Dendritic cell treated with granulocyte-macrophage colony-stimulating factor and Interleukin-4, amounts not matched to agents 40 ng/mL and 50 ng/mL, for 4 days (primary cell): ENCODE measurements around the gene NTN5.

Source experiments
- H3K27ac Mint-ChIP-seq: one replicate; pipeline ENCODE4 v1.8.0; 2022; ENCODE audit warnings: mild to moderate bottlenecking, mixed read lengths
- H3K27me3 Mint-ChIP-seq: one replicate; pipeline ENCODE4 v1.8.0; 2022; ENCODE audit warnings: mild to moderate bottlenecking, mixed read lengths
- H3K36me3 Mint-ChIP-seq: one replicate; pipeline ENCODE4 v1.8.0; 2022; ENCODE audit warnings: low read depth, mixed read lengths
- H3K4me1 Mint-ChIP-seq: one replicate; pipeline ENCODE4 v1.8.0; 2022; ENCODE audit warnings: low read depth, mixed read lengths
- H3K4me3 Mint-ChIP-seq: one replicate; pipeline ENCODE4 v1.8.0; 2022; ENCODE audit warnings: mild to moderate bottlenecking, moderate library complexity, mixed read lengths
- H3K9me3 Mint-ChIP-seq: one replicate; pipeline ENCODE4 v1.8.0; 2022; ENCODE audit warnings: mixed read lengths
- intact Hi-C: fragments of 100-400 bp; cut with micrococcal nuclease; formaldehyde crosslinking; loops from one replicate; pipeline ENCODE4 v1.15.0; 2022

Gene NTN5

DNA sequence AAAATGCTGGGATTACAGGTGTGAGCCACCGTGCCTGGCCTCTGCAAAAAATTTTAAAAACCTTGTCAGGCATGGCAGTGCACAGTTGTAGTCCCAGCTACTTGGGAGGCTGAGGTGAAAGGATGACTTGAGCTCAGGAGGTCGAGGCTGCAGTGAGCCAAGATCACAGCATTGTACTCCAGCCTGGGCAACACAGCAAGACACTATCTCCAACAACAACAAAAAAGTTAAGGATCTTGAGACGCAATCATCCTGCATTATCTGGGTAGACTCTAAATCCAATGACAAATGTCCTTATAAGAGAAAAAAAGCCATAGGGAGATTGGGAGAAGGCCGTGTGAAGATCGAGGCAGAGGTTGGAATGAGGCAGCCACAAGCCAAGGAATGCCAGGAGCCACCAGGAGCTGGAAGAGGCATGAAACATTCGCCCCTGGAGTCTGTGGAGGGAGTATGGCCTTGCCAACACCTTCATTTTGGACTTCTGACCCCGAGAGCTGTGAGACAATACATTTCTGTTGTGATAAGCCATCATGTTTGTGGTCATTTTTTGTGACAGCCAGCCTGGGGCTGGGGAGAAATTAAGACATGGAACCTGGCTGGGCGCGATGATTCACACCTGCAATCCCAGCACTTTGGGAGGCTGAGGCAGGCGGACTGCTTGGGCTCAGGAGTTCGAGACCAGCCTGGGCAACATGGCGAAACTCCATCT, 21.7 kb downstream of the NTN5 start:
- Mint-ChIP-seq H3K27ac (peak overlapping the region; percentile 25), H3K4me3 (no peak overlapping the region), H3K36me3 (no peaks in the 10 kb centered on the region), H3K9me3 (no peaks in the 10 kb centered on the region), H3K4me1 (peaks cover 56% of the 10 kb centered on the region), H3K27me3 (peaks cover 5% of the 10 kb centered on the region)
- intact Hi-C loops = no loop called here

DNA sequence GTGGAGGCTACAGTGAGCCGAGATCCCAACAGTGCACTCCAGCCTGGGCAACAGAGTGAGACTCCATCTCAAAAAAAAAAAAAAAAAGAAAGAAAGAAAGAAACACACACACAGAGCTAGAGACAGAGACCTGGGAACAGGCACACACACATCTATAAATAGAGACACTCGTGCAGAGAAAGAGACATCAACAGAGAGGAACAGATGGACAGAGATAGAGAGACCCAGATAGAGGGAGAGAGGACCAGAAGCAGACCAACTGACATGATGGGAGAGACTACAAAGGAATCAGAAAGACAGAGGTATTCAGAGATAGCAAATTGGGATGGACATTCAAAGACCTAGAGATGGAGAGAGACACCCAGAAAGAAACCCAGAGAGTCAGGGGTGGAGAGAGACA, 24.7 kb downstream of the NTN5 start:
- Mint-ChIP-seq H3K9me3 (no peaks in the 10 kb centered on the region), H3K4me1 (peaks cover 64% of the 10 kb centered on the region), H3K27ac (peak overlapping the region; percentile 73), H3K27me3 (no peaks in the 10 kb centered on the region), H3K36me3 (no peaks in the 10 kb centered on the region), H3K4me3 (no peak overlapping the region)
- intact Hi-C loops = loop anchor here (5.0 to 10.0 kb wide), 2 partner anchors 137 to 319 kb away; partner anchors contain the start of gene FTL

DNA sequence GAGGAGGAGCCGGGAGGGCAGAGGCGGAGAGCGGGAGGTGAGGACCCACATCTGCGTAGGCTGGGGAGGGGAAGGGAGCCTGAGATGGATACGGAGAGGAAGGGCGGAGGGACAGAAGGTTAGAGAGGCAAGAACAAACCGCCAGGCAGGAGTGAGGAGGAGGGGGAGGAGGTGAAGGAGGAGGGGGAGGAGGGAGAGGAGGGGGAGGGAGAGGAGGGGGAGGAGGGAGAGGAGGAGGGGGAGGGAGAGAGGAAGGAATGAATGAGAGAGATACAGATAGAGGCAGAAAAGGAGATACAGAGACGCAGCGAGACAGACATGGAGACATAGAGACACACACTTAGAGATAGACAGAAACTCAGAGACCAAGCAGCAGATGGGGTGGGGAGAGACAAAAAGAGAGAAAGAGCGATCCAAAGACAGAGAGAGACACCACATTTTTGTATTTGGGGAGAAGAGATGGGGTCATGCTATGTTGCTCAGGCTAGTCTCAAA, 26.0 kb downstream of the NTN5 start:
- Mint-ChIP-seq H3K27me3 (no peaks in the 10 kb centered on the region), H3K4me1 (peaks cover 52% of the 10 kb centered on the region), H3K9me3 (no peaks in the 10 kb centered on the region), H3K4me3 (peak overlapping the region; percentile 71), H3K36me3 (no peaks in the 10 kb centered on the region), H3K27ac (peak overlapping the region; percentile 73)
- intact Hi-C loops = loop anchor here (2.0 to 10.0 kb wide), 3 partner anchors 138 to 321 kb away; partner anchors contain the start of gene FTL

DNA sequence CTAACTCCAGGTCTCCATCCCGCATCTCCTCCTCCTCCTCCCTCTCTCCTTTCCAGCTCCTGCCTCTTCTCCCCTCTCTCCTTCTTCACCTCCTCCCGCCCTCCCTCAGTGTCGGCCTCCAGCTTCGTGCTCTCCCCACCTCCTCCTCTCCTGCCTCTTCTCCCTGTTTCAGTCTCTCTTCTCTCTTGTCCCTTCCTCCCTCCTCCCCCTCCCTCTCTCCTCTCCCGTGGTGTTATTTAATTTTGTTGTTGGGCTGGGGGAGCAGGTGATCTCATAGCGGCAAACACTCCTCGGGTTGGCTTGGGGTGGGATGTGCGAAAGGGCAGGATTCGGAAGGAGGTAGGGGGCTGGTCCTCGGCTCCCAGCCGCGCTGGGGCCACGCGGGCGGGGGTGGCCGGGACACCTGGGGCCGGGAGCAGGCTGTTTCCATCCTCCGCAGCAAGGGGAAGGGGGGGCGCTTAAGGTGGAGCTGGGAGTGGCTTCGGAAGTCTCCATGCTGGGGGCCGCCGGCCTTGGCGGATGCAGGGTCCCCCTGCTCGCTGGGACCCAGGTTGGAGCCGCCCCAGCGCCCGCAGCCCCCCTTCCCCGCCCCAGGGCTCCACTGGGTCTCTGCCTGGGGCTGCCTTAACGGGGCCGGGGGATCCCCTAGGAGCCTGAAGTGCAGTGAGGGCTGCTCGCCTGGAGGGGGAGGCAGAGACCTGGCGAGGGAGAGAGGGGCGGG, 26.7 kb downstream of the NTN5 start, which contains the start of gene CA11:
Gene CA11, minus strand, starts transcription at position 187 of the 721 bp plus-strand sequence. CDS start 555 bp downstream, outside the sequence.
- no peaks in the 10 kb centered on the region for H3K27me3 Mint-ChIP-seq
- H3K36me3 Mint-ChIP-seq = no peaks in the 10 kb centered on the region
- H3K27ac Mint-ChIP-seq = peak within 1 kb of the TSS; percentile 73
- no peaks in the 10 kb centered on the region for H3K9me3 Mint-ChIP-seq
- intact Hi-C loops = loop anchor here (2.0 to 10.0 kb wide), 3 partner anchors 139 to 321 kb away; partner anchors contain the start of gene FTL
- H3K4me3 Mint-ChIP-seq = peak within 1 kb of the TSS; percentile 71
- peaks cover 50% of the 10 kb centered on the region for H3K4me1 Mint-ChIP-seq

DNA sequence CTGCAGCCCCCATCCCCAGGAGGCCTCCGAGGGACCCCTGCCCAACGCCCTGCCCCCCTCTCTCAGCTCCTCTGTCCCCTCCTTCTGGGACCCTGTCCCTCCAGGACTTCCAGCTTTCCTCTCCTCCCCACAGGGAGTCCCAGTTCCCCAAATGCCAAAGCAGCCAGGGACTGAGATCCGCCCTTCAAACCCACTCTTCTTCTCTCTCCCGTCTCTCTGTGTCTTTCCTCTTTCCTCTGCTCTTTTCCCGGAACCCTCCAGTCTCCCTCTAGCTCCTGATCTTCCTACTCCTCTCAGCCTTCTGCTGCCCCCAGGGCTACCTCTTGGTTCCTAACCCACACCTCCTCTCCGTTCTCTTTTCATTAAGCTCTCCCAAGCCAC, 27.2 kb downstream of the NTN5 start:
- Mint-ChIP-seq H3K36me3 (no peaks in the 10 kb centered on the region), H3K4me3 (peak overlapping the region; percentile 71), H3K27me3 (no peaks in the 10 kb centered on the region), H3K4me1 (peaks cover 50% of the 10 kb centered on the region), H3K9me3 (no peaks in the 10 kb centered on the region), H3K27ac (peak overlapping the region; percentile 73)
- intact Hi-C loops = loop anchor here (5.0 to 10.0 kb wide), 2 partner anchors 139 to 322 kb away; partner anchors contain the start of gene FTL

DNA sequence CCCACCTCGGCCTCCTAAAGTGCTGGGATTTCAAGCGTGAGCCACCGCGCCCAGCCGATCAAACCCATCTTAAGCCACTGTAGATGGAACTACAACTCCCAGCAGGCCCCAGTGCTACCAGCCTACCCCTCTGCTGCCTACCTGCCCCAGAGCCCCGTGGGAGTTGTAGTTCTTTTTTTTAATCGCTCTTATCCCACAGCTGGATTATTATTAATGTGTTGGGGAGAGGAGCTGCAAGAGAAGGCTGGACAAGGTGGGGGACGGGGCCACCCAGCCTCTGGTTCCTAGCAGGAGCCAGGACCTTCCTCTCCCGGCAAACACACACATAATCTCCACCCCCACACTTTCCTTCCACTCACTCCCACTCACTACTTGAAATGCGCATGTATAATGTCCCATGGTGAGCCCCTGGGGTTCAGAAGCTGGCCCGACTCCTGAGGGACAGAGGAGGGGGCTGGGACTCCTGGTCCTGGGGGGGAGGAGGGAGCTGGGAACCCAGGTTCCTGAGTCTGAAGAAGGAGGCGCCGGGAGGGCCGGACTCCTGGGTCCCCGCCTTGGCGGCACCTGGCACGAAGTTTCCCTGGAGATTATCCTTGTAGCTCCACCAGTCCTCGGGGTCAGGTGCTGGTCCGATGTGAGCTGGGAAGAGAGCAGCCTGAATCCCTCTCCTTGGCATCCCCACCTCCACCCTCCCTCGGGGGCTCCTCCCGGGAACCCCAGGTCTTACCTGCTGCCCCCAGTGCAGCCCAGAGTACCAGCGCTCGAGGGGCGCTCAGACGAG, 27.8 kb downstream of the NTN5 start:
- Mint-ChIP-seq H3K4me3 (peak overlapping the region; percentile 71), H3K36me3 (peaks cover under 1% of the 10 kb centered on the region), H3K4me1 (peaks cover 53% of the 10 kb centered on the region), H3K27ac (peak overlapping the region; percentile 73), H3K9me3 (no peaks in the 10 kb centered on the region), H3K27me3 (no peaks in the 10 kb centered on the region)
- intact Hi-C loops = loop anchor here (5.0 to 10.0 kb wide), 2 partner anchors 140 to 322 kb away; partner anchors contain the start of gene FTL

DNA sequence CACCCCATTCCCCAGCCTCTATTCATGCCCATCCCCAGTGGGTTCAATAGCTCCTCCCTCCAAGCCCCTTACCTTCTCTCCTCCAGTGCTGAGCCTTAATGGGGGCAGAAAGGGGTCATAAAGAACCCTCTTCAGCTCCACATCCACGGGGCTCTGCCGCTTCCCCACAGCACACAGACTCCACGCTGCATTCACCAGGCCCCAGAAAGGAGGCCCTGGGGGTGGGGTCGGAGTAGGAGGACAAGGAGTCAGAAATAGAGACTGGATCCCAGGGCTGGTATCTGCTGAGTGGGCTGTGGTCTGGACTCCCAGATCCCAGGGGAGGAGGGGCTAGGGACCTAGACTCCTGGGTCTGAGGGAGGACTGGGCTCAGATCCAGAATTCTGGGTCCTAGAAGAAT, 28.5 kb downstream of the NTN5 start:
- no peaks in the 10 kb centered on the region for H3K27me3 Mint-ChIP-seq
- H3K4me1 Mint-ChIP-seq = peaks cover 55% of the 10 kb centered on the region
- H3K4me3 Mint-ChIP-seq = no peak overlapping the region
- no peak overlapping the region for H3K27ac Mint-ChIP-seq
- intact Hi-C loops = loop anchor here (10.0 kb wide), 1 partner anchor 140 kb away; no protein-coding TSS in a partner anchor
- peaks cover 6% of the 10 kb centered on the region for H3K36me3 Mint-ChIP-seq
- no peaks in the 10 kb centered on the region for H3K9me3 Mint-ChIP-seq

DNA sequence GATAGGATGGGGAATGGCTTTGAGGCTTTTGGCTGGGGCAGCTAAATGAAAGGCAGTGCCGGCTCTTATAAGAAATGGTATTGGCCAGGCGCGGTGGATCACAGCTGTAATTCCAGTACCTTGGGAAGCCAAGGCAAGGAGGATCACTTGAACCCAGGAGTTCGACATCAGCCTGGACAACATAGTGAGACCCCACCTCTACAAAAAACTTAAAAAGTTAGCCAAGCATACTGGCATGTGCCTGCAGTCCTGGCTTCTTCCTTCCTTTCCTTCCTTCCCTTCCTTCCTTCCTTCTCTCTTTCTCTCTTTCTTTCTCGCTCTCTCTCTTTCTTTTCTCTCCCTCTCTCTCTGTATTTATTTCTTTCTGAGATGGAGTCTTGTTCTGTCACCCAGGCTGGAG, 30.0 kb downstream of the NTN5 start:
- no peaks in the 10 kb centered on the region for H3K27me3 Mint-ChIP-seq
- H3K36me3 Mint-ChIP-seq = peaks cover 20% of the 10 kb centered on the region
- no peaks in the 10 kb centered on the region for H3K9me3 Mint-ChIP-seq
- intact Hi-C loops = loop anchor here (10.0 kb wide), 1 partner anchor 142 kb away; no protein-coding TSS in a partner anchor
- no peak overlapping the region for H3K4me3 Mint-ChIP-seq
- no peak overlapping the region for H3K27ac Mint-ChIP-seq
- peaks cover 59% of the 10 kb centered on the region for H3K4me1 Mint-ChIP-seq

DNA sequence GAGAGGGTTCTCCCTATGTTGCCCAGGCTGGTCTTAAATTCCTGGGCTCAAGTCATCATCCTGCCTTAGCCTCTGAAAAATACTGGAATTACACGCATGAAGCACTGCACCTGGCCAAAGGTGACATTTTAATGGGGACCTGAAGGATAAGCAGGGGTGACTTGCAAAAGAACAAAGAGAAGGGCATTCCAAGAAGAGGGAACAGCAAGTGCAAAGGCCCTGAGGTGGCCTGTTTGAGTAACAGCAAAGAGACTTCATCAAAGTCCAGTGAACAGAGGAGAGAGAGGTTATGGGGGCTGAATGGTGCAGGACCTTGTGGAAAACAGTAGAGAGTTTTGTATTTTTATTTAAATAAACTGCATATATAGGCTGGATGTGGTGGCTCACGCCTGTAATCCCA, 31.0 kb downstream of the NTN5 start:
- no peak overlapping the region for H3K27ac Mint-ChIP-seq
- H3K9me3 Mint-ChIP-seq = no peaks in the 10 kb centered on the region
- peaks cover 27% of the 10 kb centered on the region for H3K36me3 Mint-ChIP-seq
- H3K4me1 Mint-ChIP-seq = peaks cover 56% of the 10 kb centered on the region
- intact Hi-C loops = loop anchor here (10.0 kb wide), 1 partner anchor 143 kb away; no protein-coding TSS in a partner anchor
- no peaks in the 10 kb centered on the region for H3K27me3 Mint-ChIP-seq
- H3K4me3 Mint-ChIP-seq = no peak overlapping the region

DNA sequence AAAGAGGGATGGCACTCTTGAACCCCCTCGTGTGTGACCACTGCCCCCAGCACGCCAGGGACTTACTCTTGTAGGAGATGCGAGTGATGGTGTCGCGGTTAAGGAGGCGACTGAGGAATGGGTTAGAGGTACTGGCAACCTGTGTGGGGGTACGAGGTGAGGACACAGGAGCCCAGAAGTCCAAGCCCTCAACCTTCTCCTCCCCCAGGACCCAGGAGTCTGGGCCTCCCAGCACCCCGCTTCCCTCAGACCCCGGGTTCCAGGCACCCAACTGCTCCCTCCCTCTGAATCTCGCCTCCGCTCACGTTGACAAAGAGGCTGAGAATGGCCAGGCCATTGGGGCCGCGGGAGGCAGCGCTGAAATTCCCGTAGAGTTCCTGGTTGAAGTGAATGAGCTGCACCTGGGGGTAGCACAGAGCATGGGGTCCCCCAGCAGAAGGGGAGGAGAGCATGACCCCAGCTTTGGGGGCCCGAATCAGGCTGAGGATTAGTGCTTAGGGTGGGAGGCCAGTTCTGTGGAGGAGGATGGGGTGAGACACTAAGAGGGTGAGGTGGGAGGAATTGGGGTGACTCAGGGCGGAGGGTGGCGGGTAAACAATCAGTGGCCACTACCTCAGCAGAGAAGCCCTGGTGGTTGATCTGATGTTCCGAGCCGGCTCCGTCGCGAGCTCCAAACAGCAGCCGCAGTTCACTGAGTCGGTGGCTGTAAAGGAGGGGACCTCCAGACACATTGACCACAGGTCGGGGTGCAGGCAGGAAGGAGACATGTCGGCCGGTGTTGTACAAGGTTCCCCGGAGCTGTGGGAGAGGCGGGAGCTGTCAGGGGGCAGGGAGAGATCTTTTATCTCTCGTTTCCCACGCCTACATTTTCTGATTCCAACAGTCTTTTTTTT, 33.1 kb downstream of the NTN5 start:
- Mint-ChIP-seq H3K4me3 (peak overlapping the region; percentile 43), H3K27ac (peak overlapping the region; percentile 94), H3K27me3 (no peaks in the 10 kb centered on the region), H3K9me3 (no peaks in the 10 kb centered on the region), H3K4me1 (peaks cover 48% of the 10 kb centered on the region), H3K36me3 (peaks cover 45% of the 10 kb centered on the region)
- intact Hi-C loops = loop anchor here (10.0 kb wide), 1 partner anchor 145 kb away; no protein-coding TSS in a partner anchor

DNA sequence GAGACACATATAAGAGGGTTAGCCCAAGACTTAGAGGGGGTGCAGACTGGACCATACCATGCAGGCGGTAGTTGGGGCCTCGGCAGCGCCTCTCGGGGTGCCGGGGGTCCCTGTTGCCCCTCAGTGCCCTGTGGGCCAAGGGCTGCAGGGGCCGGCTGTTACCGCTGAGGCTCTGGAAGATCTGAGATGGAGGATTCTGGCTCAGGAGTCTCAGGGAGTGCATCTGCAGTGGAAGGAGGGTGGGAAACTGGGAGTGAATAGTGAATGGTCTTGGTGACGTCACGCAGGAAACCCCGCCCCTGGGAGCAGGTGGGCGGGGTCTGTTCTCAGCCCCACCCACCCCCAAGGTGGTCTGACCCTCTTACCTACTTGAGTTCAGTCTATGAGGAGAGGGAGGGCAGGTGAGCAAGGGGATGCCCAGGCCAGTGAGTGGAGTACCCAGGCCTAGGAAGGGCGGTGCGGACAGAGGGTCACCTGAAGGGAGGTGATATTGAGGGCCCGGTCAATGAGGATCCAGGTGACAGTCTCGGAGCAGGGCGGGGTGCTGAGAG, 33.9 kb downstream of the NTN5 start:
- H3K9me3 Mint-ChIP-seq = no peaks in the 10 kb centered on the region
- peak overlapping the region; percentile 99 for H3K4me3 Mint-ChIP-seq
- intact Hi-C loops = no loop called here
- H3K27me3 Mint-ChIP-seq = no peaks in the 10 kb centered on the region
- H3K27ac Mint-ChIP-seq = peak overlapping the region; percentile 94
- peaks cover 47% of the 10 kb centered on the region for H3K36me3 Mint-ChIP-seq
- H3K4me1 Mint-ChIP-seq = peaks cover 48% of the 10 kb centered on the region
